ENCODE measurements around the gene MAPK13.

- no peak for TF ChIP-seq CTCF (conservative IDR thresholded peaks at IDR 0.05)
- no peak for TF ChIP-seq ZFX (IDR thresholded peaks at IDR 0.05)
Measured at GRCh38 chr6:36155662-36156061, 25.3 kb downstream of the MAPK13 start.

Measured in C4-2B (cell line).